ENCODE results near the gene C3.

DNA sequence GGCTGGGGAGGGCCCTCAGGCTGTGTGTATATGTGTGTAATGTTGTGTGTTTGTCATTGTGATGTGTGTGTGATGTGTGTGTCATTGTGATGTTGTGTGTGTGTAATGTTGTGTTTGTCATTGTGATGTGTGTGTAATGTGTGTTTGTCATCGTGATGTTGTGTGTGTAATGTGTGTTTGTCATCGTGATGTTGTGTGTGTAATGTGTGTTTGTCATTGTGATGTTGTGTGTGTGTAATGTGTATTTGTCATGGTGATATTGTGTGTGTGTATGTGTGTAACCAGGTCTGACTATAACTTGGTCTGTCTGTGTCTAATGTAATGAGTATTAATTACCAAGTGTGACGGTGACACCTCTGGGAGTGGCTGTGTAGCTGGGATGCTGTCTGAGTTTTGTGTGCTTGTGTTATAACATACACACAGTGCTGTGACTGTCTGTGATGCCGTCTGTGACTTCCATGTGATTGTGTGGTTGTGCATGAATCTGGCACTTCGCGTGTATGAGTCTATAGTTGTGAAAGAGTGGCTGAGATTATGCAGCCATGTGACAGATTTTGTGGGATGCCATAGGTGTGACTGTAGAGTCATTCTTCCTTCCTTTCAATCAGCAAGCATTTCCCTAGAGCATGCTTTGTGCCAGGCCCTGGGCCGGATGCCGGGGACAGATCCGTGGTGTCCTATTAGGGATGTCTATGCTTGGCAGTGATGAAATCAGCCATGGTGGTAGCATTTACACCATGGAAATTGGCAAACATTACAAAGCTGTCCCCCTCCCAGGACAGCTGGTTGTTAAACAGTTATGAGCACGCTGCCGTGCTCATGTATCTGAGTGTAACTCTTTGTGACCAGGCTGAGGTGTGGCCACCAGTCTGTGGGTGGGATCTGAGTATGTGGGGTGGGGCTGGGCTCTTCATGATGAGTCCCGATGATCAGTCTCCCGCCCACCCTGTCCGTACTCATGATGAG is 56.9 kb downstream of the C3 start:
- TF ChIP-seq GATA2 (IDR thresholded peaks at IDR 0.05; ENCODE audit: low read depth, low read length) = no peak
- no peak for TF ChIP-seq GATA3 (IDR thresholded peaks at IDR 0.05; ENCODE audit: low read depth, low read length)

All from SH-SY5Y (cell line).